H1 (cell line): ENCODE data around the gene RPP30. TPM values are rescaled to one million over a fixed set of nuclear protein-coding genes. Genes with fewer than 3 reads are reported as not detected.

Experiments
- ASH2L ChIP-seq: fragments of 200-600, 300-600 bp; sonication (generic); IDR thresholded peaks from one replicate; pipeline ENCODE4 v1.7.1; 2017; ENCODE audit warnings: low read length
- CBX8 ChIP-seq: fragments of 300-800, 300-1000 bp; sonication (generic); IDR thresholded peaks from 2 replicates; pipeline ENCODE4 v1.7.1; 2016; ENCODE audit warnings: low read depth, low read length, borderline replicate concordance
- EGR1 ChIP-seq: IDR thresholded peaks from 2 replicates; pipeline ENCODE4 v1.6.1; 2011; ENCODE audit warnings: low read depth, low read length, borderline replicate concordance
- FOSL1 ChIP-seq: IDR thresholded peaks from 2 replicates; pipeline ENCODE4 v1.6.1; 2011; ENCODE audit warnings: mild to moderate bottlenecking, low read depth, low read length, moderate library complexity; ENCODE audit not compliant: insufficient read depth
- KDM1A ChIP-seq: fragments of 200-600, 300-600 bp; sonication (generic); IDR thresholded peaks from 2 replicates; pipeline ENCODE4 v1.7.1; 2016; ENCODE audit warnings: mild to moderate bottlenecking, low read length, borderline replicate concordance
- POLR2A ChIP-seq, 2 experiments: IDR thresholded peaks; 1 replicate in 1 of 2; 2 replicates in 1 of 2; pipeline ENCODE4 v1.6.1; 2011; ENCODE audit warnings: low read depth in 2 of 2, low read length in 2 of 2, mild to moderate bottlenecking in 2 of 2; ENCODE audit errors: control extremely low read depth in 1 of 2
- POLR2AphosphoS5 ChIP-seq: IDR thresholded peaks from 2 replicates; pipeline ENCODE4 v1.6.1; 2011; ENCODE audit warnings: low read depth, low read length
- RXRA ChIP-seq: IDR thresholded peaks from 2 replicates; pipeline ENCODE4 v1.6.1; 2011; ENCODE audit warnings: low read depth, mild to moderate bottlenecking, low read length, moderate library complexity; ENCODE audit not compliant: insufficient read depth
- SP2 ChIP-seq: IDR thresholded peaks from 2 replicates; pipeline ENCODE4 v1.6.1; 2012; ENCODE audit warnings: mild to moderate bottlenecking, low read length, inconsistent platforms
- YY1 ChIP-seq: IDR thresholded peaks from 2 replicates; pipeline ENCODE4 v1.6.1; 2011; ENCODE audit warnings: low read depth, mild to moderate bottlenecking, low read length
- polyA plus RNA-seq, 7 experiments: library from polyadenylated mRNA; depleted of rRNA in 3 of 7; stranded (reverse) in 5 of 7; unstranded in 2 of 7; fragments of >200 nt in 5 of 7; fragments of 200-250 nt in 2 of 7; gene quantifications; 1 replicate in 5 of 7; 2 replicates in 1 of 7; 4 replicates in 1 of 7; pipeline versions ENCODE4 v1.2.1 to v1.2.3, GENCODE V29; 2011 to 2013; ENCODE audit warnings: missing spikeins in 2 of 7, mixed read lengths in 2 of 7
- total RNA-seq: library from RNA; stranded (reverse); fragmentation: NEBNext Ultra II Directional; extraction: Animal tissue kit (Norgen Biotek cat#: 25700); gene quantifications from 2 replicates; pipeline ENCODE4 v1.2.1, GENCODE V29; 2021
- TF ChIP-seq, protein P1 (sequence below): fragments of 300-600 bp; sonication (generic); IDR thresholded peaks from 2 replicates; pipeline ENCODE4 v1.7.1; 2012; ENCODE audit warnings: low read length, moderate library complexity, mild to moderate bottlenecking, inconsistent platforms; ENCODE audit not compliant: insufficient replicate concordance

Gene RPP30
- total and polyA plus RNA-seq, 2 of the 8 experiments (the other 6 are each of a cell fraction or from before 2014, with no cell fraction given) = 38.9 to 79.7 TPM

DNA sequence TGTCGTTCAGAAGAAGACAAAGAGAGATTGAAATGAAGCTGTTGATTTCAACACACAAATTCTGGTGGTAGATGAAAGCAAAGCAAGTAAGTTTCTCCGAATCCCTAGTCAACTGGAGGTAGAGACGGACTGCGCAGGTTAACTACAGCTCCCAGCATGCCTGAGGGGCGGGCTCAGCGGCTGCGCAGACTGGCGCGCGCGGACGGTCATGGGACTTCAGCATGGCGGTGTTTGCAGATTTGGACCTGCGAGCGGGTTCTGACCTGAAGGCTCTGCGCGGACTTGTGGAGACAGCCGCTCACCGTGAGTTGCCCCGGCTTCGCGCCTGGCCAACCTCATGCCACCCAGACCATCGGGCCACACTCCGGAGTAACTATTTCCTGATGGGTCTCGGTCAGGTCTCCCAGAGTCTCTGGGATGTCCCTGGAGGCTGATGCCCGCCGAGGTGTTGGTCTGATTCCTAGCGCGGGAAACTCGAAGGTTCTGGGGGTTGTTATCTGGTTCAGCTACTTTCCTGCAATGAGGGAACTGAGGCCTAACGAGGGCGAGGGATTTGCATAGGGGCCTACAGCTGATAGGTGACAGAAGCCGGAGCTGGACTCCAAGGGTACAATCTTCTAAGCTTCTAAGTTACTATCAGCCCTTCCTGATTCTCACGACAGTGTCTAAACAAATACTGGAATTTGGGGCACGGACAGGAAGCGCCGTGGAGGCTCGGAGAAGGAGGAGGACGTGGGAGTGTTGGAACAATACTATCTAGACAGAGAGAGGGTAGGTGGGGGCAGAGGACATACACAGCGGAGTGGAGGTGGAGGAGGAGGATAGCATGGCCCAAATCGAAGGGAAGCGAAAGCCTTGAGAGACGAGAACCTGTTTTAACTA, at the start of gene RPP30 (continued):
- TF ChIP-seq, protein P1, sequence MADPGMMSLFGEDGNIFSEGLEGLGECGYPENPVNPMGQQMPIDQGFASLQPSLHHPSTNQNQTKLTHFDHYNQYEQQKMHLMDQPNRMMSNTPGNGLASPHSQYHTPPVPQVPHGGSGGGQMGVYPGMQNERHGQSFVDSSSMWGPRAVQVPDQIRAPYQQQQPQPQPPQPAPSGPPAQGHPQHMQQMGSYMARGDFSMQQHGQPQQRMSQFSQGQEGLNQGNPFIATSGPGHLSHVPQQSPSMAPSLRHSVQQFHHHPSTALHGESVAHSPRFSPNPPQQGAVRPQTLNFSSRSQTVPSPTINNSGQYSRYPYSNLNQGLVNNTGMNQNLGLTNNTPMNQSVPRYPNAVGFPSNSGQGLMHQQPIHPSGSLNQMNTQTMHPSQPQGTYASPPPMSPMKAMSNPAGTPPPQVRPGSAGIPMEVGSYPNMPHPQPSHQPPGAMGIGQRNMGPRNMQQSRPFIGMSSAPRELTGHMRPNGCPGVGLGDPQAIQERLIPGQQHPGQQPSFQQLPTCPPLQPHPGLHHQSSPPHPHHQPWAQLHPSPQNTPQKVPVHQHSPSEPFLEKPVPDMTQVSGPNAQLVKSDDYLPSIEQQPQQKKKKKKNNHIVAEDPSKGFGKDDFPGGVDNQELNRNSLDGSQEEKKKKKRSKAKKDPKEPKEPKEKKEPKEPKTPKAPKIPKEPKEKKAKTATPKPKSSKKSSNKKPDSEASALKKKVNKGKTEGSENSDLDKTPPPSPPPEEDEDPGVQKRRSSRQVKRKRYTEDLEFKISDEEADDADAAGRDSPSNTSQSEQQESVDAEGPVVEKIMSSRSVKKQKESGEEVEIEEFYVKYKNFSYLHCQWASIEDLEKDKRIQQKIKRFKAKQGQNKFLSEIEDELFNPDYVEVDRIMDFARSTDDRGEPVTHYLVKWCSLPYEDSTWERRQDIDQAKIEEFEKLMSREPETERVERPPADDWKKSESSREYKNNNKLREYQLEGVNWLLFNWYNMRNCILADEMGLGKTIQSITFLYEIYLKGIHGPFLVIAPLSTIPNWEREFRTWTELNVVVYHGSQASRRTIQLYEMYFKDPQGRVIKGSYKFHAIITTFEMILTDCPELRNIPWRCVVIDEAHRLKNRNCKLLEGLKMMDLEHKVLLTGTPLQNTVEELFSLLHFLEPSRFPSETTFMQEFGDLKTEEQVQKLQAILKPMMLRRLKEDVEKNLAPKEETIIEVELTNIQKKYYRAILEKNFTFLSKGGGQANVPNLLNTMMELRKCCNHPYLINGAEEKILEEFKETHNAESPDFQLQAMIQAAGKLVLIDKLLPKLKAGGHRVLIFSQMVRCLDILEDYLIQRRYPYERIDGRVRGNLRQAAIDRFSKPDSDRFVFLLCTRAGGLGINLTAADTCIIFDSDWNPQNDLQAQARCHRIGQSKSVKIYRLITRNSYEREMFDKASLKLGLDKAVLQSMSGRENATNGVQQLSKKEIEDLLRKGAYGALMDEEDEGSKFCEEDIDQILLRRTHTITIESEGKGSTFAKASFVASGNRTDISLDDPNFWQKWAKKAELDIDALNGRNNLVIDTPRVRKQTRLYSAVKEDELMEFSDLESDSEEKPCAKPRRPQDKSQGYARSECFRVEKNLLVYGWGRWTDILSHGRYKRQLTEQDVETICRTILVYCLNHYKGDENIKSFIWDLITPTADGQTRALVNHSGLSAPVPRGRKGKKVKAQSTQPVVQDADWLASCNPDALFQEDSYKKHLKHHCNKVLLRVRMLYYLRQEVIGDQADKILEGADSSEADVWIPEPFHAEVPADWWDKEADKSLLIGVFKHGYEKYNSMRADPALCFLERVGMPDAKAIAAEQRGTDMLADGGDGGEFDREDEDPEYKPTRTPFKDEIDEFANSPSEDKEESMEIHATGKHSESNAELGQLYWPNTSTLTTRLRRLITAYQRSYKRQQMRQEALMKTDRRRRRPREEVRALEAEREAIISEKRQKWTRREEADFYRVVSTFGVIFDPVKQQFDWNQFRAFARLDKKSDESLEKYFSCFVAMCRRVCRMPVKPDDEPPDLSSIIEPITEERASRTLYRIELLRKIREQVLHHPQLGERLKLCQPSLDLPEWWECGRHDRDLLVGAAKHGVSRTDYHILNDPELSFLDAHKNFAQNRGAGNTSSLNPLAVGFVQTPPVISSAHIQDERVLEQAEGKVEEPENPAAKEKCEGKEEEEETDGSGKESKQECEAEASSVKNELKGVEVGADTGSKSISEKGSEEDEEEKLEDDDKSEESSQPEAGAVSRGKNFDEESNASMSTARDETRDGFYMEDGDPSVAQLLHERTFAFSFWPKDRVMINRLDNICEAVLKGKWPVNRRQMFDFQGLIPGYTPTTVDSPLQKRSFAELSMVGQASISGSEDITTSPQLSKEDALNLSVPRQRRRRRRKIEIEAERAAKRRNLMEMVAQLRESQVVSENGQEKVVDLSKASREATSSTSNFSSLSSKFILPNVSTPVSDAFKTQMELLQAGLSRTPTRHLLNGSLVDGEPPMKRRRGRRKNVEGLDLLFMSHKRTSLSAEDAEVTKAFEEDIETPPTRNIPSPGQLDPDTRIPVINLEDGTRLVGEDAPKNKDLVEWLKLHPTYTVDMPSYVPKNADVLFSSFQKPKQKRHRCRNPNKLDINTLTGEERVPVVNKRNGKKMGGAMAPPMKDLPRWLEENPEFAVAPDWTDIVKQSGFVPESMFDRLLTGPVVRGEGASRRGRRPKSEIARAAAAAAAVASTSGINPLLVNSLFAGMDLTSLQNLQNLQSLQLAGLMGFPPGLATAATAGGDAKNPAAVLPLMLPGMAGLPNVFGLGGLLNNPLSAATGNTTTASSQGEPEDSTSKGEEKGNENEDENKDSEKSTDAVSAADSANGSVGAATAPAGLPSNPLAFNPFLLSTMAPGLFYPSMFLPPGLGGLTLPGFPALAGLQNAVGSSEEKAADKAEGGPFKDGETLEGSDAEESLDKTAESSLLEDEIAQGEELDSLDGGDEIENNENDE = no peak
- TF ChIP-seq FOSL1 = no peak
- no peak for TF ChIP-seq SP2
- no peak for TF ChIP-seq KDM1A
- peak; percentile 77 for TF ChIP-seq POLR2AphosphoS5
- TF ChIP-seq CBX8 = no peak
- peak; percentile 94 for TF ChIP-seq YY1
- TF ChIP-seq EGR1 = no peak
- TF ChIP-seq RXRA = no peak
- peak; percentile 50 to 80 for TF ChIP-seq POLR2A (IDR thresholded peaks at IDR 0.05; ENCODE audit: control extremely low read depth in 1 of 2, low read depth in 2 of 2, low read length in 2 of 2)
- TF ChIP-seq ASH2L = peak; percentile 79
